Inferior parietal cortex (tissue), 1 donor: ENCODE data around the gene SNTB2.
"Not testable (repeated sequence)": the region's sequence is repeated elsewhere in the genome, so short reads cannot be mapped to it uniquely, and the experiment has no call there.

Source experiments
- DNase-seq: peaks from one replicate; pipeline ENCODE4 v3.0.0-alpha.2; 2016; ENCODE audit errors: extremely low spot score

SNTB2 gene

GRCh38 chr16:69236319-69236718, 49.4 kb downstream of the SNTB2 start:
- no peak for DNase-seq

GRCh38 chr16:69237296-69237695, 50.3 kb downstream of the SNTB2 start:
- no peak for DNase-seq

GRCh38 chr16:69239851-69240250, 52.9 kb downstream of the SNTB2 start:
- no peak for DNase-seq

GRCh38 chr16:69240331-69240730, 53.4 kb downstream of the SNTB2 start:
- no peak for DNase-seq

GRCh38 chr16:69241926-69242325, 55.0 kb downstream of the SNTB2 start:
- no peak for DNase-seq

- DNase-seq: no peak
Observed at GRCh38 chr16:69243479-69243878, 56.5 kb downstream of the SNTB2 start.

GRCh38 chr16:69244336-69244735, 57.4 kb downstream of the SNTB2 start:
- DNase-seq: no peak

- no peak for DNase-seq
Observed at GRCh38 chr16:69250081-69250480, 63.1 kb downstream of the SNTB2 start.

- DNase-seq: no peak
Observed at GRCh38 chr16:69253870-69254341, 66.9 kb downstream of the SNTB2 start.

- not testable (repeated sequence) for DNase-seq
Observed at GRCh38 chr16:69259428-69259764, 72.4 kb downstream of the SNTB2 start.

- DNase-seq: no peak
Observed at GRCh38 chr16:69260019-69260418, 73.1 kb downstream of the SNTB2 start.

- no peak for DNase-seq
Observed at GRCh38 chr16:69260506-69260905, 73.5 kb downstream of the SNTB2 start.

- DNase-seq: no peak
Observed at GRCh38 chr16:69266334-69267063, 79.5 kb downstream of the SNTB2 start.

GRCh38 chr16:69267633-69268032, 80.7 kb downstream of the SNTB2 start:
- DNase-seq: no peak

GRCh38 chr16:69270395-69270794, 83.4 kb downstream of the SNTB2 start:
- DNase-seq: no peak

GRCh38 chr16:69270831-69271230, 83.9 kb downstream of the SNTB2 start:
- no peak for DNase-seq

GRCh38 chr16:69273009-69273408, 86.0 kb downstream of the SNTB2 start:
- no peak for DNase-seq

GRCh38 chr16:69274699-69275235, 87.8 kb downstream of the SNTB2 start:
- DNase-seq: no peak

GRCh38 chr16:69276148-69277115, 89.5 kb downstream of the SNTB2 start:
- no peak for DNase-seq

- no peak for DNase-seq
Observed at GRCh38 chr16:69277413-69277812, 90.4 kb downstream of the SNTB2 start.

GRCh38 chr16:69283851-69284250, 96.9 kb downstream of the SNTB2 start:
- DNase-seq: no peak

- DNase-seq: no peak
Observed at GRCh38 chr16:69285240-69285639, 98.3 kb downstream of the SNTB2 start.
